Right hindlimb (tissue), 1 donor: Measurements from ENCODE around the gene GMDS.

Experiments used
- DNase-seq: peaks from one replicate; pipeline ENCODE4 v3.0.0-alpha.2; 2018

GMDS gene

GRCh38 chr6:1787894-1788293 is 457.5 kb downstream of the GMDS start:
- DNase-seq: peak; percentile 54

DNA sequence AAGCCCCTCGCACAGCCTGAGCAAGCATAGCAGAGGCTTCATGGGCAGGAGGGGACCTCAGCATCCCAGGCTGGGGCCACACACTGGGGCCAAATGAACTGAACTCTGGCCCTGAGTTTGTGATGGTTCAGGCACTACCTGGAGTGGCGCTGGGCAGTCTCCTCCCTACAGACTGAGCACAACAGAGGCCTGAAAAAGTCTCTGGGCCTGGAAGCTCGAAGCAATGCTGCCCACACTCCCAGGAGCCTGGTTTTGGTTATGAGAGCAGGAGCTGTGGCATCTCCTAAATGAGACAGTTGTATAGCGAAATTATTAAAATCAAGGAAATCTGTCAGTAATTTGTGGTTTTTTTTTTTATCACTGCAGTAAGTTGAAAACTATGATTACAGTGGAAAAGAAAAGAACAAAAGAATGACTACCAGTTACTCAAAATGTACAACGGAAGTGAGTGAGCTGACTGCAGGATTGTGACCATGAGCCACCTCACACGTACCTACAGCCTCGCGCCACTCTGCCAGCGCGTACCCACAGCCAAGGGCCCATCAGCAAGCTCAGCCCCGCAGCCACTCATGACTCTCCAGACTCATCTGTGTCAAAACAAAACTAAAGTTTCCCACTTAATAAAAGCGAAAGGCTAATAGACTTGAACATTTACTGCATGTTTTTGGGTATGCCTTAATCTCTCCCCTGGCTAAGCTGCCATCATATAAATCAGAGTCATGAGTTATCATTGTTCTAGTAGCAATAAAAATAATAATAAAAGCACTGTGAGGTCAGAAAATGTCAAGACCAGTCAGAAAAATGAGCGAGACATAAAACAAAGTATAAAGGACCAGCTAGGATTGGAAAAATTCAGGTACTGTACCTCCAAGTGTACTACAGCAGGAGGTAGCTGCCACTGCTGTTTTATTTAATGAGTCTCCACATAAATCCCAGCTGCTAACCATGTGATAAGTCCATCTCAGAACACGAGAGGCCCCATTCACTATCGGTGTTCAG is 458.7 kb downstream of the GMDS start:
- DNase-seq: no peak

DNA sequence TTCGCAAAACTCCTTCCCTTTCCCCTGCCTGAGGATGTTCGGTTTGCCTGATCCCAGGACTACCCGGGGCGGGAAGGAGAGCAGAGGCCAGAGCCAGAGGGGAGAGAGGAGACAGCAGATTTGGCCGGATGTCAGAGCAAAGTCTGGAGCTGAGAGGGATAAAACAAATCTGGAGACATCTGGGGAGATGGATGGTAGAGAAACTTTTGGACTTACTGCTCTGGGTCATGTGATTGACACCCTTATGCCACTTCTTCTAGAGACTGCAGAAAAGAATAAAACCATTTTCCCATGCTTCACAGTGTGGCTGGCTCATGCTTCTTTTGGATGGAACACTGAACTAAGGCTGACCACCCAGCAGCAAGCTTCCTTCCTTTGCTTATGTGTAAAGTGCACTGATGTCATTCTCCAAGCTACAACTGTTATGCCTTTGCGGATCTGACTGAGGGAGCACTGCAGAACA is 461.0 kb downstream of the GMDS start:
- no peak for DNase-seq

DNA sequence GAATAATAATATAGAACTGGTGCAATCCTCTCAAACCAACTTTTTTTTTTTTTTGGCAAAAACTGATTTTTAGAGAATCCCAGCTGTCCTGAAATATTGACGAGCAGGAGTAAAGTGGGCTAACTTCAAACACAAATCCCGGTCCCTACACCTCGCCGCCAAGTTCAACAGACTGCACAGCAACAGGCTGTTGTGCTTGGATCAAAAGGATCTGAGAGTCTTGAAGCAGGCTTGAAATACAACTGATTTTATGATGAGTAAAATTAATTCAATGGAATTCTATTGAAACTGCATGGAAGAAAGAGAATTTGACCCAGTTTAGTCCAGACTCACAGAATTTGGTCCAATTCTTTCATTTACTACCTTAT is 463.6 kb downstream of the GMDS start:
- DNase-seq: no peak

GRCh38 chr6:1781152-1781816 is 464.1 kb downstream of the GMDS start:
- DNase-seq: no peak

- no peak for DNase-seq
These were observed 465.0 kb downstream of the GMDS start for GRCh38 chr6:1780251-1780867.

- DNase-seq: peak; percentile 83
These were observed 466.6 kb downstream of the GMDS start for GRCh38 chr6:1778686-1779235.

DNA sequence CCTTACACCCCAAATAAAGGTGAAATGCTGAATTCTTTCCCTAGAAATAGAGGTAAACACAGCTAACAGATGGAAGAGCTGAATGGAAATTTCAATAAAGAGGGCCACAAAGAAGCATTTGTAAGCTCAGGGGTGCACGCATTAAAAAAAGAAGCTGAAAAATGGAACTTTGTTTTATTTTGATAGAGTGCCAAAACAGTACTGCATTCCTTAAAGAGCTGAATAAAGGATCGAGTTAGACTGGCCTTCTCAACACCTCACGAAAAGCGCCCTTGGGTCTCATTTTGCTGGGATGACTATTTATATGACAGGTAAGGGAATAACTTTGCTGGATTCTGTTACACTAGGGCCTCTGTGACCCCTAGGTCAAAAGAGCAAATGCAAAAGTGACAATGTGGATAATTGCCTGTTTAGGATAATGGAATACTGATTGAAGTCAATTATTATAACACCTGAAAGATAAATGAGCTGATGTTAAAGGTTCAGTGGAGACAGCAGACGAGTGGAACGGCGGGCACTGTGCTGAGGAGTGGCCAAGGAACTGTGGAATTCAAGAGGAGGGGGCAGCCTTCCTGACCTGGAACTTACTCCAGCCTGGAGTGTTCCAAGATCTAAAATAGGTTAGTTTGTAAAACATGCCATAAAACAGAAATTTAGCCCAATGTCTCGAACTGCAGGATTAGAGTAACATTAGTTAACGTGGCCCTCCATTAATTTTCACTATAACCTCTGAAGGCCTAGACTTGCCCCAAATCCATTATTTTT is 467.3 kb downstream of the GMDS start:
- no peak for DNase-seq

DNA sequence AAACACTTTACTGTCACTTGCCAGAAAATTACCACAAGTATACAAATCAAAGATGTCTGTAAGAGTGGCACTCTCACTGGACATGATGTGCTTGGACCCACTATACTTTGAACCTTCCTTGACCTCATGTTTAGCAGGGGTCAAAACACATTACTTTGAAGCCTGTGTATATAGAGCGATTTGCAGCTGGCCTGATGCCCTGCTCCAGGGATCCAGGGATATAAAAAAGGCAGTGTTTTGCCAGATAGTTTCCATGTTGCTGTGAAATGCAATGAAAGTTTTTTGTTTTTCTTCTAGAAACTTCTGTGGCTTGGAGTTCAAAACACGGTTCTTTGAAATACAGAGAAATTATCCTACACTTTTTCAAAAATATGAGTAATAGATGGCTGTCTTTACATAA is 470.0 kb downstream of the GMDS start:
- no peak for DNase-seq

GRCh38 chr6:1774226-1774915 is 471.0 kb downstream of the GMDS start:
- no peak for DNase-seq

- no peak for DNase-seq
These were observed 471.7 kb downstream of the GMDS start for GRCh38 chr6:1773700-1774099.

DNA sequence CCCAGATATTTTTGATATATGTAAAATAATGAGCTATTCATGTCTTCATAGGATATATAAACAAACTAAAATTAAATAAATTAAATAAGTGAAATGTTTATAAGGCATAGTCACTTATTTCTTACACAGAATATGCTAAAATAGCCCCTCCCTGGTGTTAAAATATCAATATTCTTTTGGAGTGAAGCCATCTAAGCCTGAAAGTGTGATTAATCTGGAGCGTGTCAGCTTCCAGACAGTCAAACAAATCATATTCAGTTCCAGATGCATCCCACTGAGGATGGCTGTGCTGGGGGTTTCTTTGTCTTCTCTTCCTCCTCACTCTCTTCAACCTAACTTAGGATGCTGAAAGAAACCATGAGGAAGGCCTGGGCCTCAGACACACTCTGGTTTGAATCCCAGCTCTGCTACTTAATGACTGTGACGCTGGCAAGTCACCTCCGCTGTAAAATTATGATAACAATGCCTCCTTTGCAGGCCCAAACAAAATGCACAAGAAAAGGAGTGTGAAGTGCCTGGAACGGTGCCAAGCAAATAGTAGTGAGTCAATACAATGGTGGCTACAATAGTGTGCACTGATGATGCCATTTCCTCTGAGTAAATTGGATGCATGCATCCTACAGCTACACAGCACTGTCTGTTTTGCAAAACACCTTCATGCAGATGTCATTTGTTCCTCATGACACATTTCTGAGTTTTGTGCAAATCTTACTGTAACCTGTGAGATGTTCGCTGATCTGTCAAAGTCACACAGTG is 474.3 kb downstream of the GMDS start:
- no peak for DNase-seq

- no peak for DNase-seq
These were observed 475.0 kb downstream of the GMDS start for GRCh38 chr6:1770435-1770843.

DNA sequence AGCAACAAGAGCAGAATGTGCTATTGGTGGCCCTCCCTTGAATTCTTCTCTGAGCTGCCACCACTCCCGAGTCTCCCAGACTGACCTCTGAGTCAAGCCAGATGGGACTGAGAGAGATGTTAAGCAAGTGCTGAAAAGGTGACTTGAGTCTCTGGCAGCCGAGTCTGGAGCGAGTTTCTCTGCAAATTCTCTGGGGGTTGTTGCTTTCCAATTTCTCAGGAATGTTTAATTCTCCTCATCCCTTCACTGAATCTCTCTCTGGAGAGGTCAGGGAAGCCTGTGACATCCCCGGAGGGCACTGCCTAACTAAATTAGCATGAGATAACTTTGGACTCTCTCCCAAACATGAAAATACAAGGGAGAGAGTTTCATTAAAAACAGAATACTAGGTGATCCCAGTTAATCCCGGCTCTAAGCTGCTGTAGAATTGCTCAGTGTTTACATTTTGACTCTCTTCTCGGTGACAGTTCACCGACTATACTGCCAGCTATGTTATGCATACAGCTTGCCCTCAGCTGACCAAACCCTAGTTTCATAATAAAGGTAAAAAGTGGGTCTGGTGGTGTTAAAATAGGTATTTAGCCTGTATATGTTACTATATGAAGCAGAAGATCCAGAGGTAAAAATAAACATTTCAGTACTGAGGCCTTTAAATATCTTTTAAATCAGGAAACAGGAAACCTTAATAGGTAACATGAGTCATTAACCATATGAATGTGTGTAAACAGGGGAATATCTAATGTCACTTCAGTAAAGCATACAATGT is 477.7 kb downstream of the GMDS start:
- peak; percentile 39 for DNase-seq

- peak; percentile 44 for DNase-seq
These were observed 478.8 kb downstream of the GMDS start for GRCh38 chr6:1766654-1767053.

GRCh38 chr6:1765160-1765903 is 480.1 kb downstream of the GMDS start:
- no peak for DNase-seq

- no peak for DNase-seq
These were observed 480.9 kb downstream of the GMDS start for GRCh38 chr6:1764397-1764987.

- no peak for DNase-seq
These were observed 482.0 kb downstream of the GMDS start for GRCh38 chr6:1763404-1763803.

DNA sequence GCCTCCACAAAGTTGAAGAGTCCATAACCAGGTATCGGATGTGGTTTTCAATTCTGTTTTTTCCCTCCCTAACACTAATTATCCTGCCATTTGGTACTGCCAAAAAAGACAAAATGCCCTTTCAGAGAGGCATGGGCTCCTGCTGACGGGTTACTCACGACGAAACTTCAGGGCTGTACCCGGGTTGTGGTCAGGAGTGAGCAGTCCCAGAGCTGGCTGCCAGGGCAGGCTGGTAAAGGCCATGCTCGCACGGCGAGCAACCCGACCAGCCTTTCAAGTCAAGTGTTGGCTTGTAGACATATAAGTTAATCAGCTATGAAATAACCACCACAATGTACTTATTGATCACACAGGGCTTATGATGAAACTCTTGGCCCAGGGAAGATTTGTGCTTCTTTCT is 483.2 kb downstream of the GMDS start:
- no peak for DNase-seq
